OCI-LY3 (cell line): ENCODE data around the gene TDP1.

Experiments
- H2AFZ ChIP-seq: fragments of 200-600, 300-600 bp; shearing (Covaris generic); 2 replicates; pipeline ENCODE4 v1.6.0; 2014; ENCODE audit warnings: antibody characterized with exemption, low read depth, low read length
- H3K27ac ChIP-seq: fragments of 200-600, 300-600 bp; sonication (generic); 2 replicates; pipeline ENCODE4 v1.5.1; 2014; ENCODE audit warnings: mild to moderate bottlenecking, low read length, moderate library complexity, mixed read lengths
- H3K27me3 ChIP-seq: fragments of 200-600, 300-600 bp; sonication (generic); 2 replicates; pipeline ENCODE4 v1.6.1; 2014; ENCODE audit warnings: low read depth, low read length, mixed read lengths
- H3K36me3 ChIP-seq: fragments of 200-600, 300-600 bp; sonication (generic); replicated peaks from 2 replicates; pipeline ENCODE3; 2014; ENCODE audit warnings: low read depth, low read length, mixed read lengths
- H3K4me1 ChIP-seq: fragments of 300-600, 200-600 bp; sonication (generic); 2 replicates; pipeline ENCODE4 v1.6.1; 2014; ENCODE audit warnings: low read length, mixed read lengths
- H3K4me2 ChIP-seq: fragments of 200-600, 300-600 bp; sonication (generic); 2 replicates; pipeline ENCODE4 v1.6.1; 2014; ENCODE audit warnings: low read length, mixed read lengths
- H3K4me3 ChIP-seq: fragments of 300-600, 200-600 bp; sonication (generic); 2 replicates; pipeline ENCODE4 v1.5.1; 2014; ENCODE audit warnings: antibody characterized with exemption, mild to moderate bottlenecking, low read length, moderate library complexity
- H3K79me2 ChIP-seq: fragments of 300-600, 200-600 bp; shearing (Covaris generic); 2 replicates; pipeline ENCODE4 v1.6.1; 2014; ENCODE audit warnings: mild to moderate bottlenecking, low read length, mixed read lengths
- H3K9ac ChIP-seq: fragments of 300-600, 200-600 bp; shearing (Covaris generic); 2 replicates; pipeline ENCODE4 v1.6.0; 2014; ENCODE audit warnings: mild to moderate bottlenecking, low read length, moderate library complexity
- H3K9me3 ChIP-seq: fragments of 200-600, 300-600 bp; shearing (Covaris generic); 2 replicates; pipeline ENCODE4 v1.6.1; 2014; ENCODE audit warnings: low read length, mixed read lengths; ENCODE audit not compliant: insufficient read depth
- H4K20me1 ChIP-seq: fragments of 200-600, 300-600 bp; sonication (generic); 2 replicates; pipeline ENCODE4 v1.6.1; 2016; ENCODE audit warnings: low read length, mixed read lengths; ENCODE audit not compliant: insufficient read depth
- CTCF ChIP-seq: fragments of 200-600, 300-600 bp; sonication (generic); IDR thresholded peaks from 2 replicates; pipeline ENCODE4 v1.5.1; 2014; ENCODE audit warnings: antibody characterized with exemption, low read length, low read depth
- EZH2phosphoT487 ChIP-seq: fragments of 200-600 bp; shearing (Covaris generic); IDR thresholded peaks from 2 replicates; pipeline ENCODE4 v1.6.1; 2018; ENCODE audit warnings: antibody characterized with exemption, mixed run types, low read depth

Gene TDP1

GRCh38 chr14:89926694-89927093 lies 29.0 kb upstream of the TDP1 start:
- no peak overlapping the region for H3K9ac ChIP-seq
- no peak overlapping the region for H3K27ac ChIP-seq
- H2AFZ ChIP-seq = no peak overlapping the region
- no peaks in the 10 kb centered on the region for H3K27me3 ChIP-seq
- H3K4me2 ChIP-seq = no peak overlapping the region
- H3K36me3 ChIP-seq = peaks cover 12% of the 10 kb centered on the region
- no peaks in the 10 kb centered on the region for H3K79me2 ChIP-seq
- no peak overlapping the region for H3K4me3 ChIP-seq
- TF ChIP-seq EZH2phosphoT487 (no peak), CTCF (no peak)
- no peaks in the 10 kb centered on the region for H3K4me1 ChIP-seq
- no peaks in the 10 kb centered on the region for H4K20me1 ChIP-seq
- no peaks in the 10 kb centered on the region for H3K9me3 ChIP-seq

GRCh38 chr14:89927186-89927865 lies 28.4 kb upstream of the TDP1 start:
- H2AFZ ChIP-seq = no peak overlapping the region
- H3K4me1 ChIP-seq = no peaks in the 10 kb centered on the region
- no peak overlapping the region for H3K9ac ChIP-seq
- H3K79me2 ChIP-seq = no peaks in the 10 kb centered on the region
- H3K4me3 ChIP-seq = no peak overlapping the region
- no peak overlapping the region for H3K4me2 ChIP-seq
- no peak overlapping the region for H3K27ac ChIP-seq
- H3K9me3 ChIP-seq = no peaks in the 10 kb centered on the region
- no peaks in the 10 kb centered on the region for H3K27me3 ChIP-seq
- H4K20me1 ChIP-seq = no peaks in the 10 kb centered on the region
- TF ChIP-seq CTCF (no peak), EZH2phosphoT487 (no peak)
- peaks cover 12% of the 10 kb centered on the region for H3K36me3 ChIP-seq

- H3K27me3 ChIP-seq = no peaks in the 10 kb centered on the region
- H3K36me3 ChIP-seq = peaks cover 7% of the 10 kb centered on the region
- H3K27ac ChIP-seq = no peak overlapping the region
- H3K4me2 ChIP-seq = no peak overlapping the region
- TF ChIP-seq CTCF (no peak), EZH2phosphoT487 (no peak)
- H2AFZ ChIP-seq = no peak overlapping the region
- no peaks in the 10 kb centered on the region for H3K79me2 ChIP-seq
- H3K4me3 ChIP-seq = no peak overlapping the region
- no peaks in the 10 kb centered on the region for H4K20me1 ChIP-seq
- no peak overlapping the region for H3K9ac ChIP-seq
- H3K9me3 ChIP-seq = no peaks in the 10 kb centered on the region
- H3K4me1 ChIP-seq = no peaks in the 10 kb centered on the region
Measured at GRCh38 chr14:89933002-89933401, 22.7 kb upstream of the TDP1 start.

- Histone ChIP-seq H3K4me3 (no peak overlapping the region), H3K36me3 (no peaks in the 10 kb centered on the region)
- TF ChIP-seq EZH2phosphoT487 (no peak), CTCF (peak; percentile 30)
Measured at GRCh38 chr14:89936654-89937185, 19.0 kb upstream of the TDP1 start.

More at GRCh38 chr14:89936654-89937185, 19.0 kb upstream of the TDP1 start:
- Histone ChIP-seq H3K27ac (no peak overlapping the region), H3K9me3 (no peaks in the 10 kb centered on the region), H3K27me3 (no peaks in the 10 kb centered on the region), H3K4me2 (no peak overlapping the region), H4K20me1 (no peaks in the 10 kb centered on the region), H3K9ac (no peak overlapping the region), H3K79me2 (no peaks in the 10 kb centered on the region), H3K4me1 (no peaks in the 10 kb centered on the region), H2AFZ (no peak overlapping the region)
